GM19351 (cell line): ENCODE measurements around the gene FBLN2.

Source experiments
- ATAC-seq: cut with Tn5 transposase; IDR thresholded peaks from one replicate; pipeline ENCODE4 v1.9.1; 2021; ENCODE audit warnings: mild to moderate bottlenecking, moderate library complexity; ENCODE audit not compliant: unreplicated experiment

Gene FBLN2

GRCh38 chr3:13659221-13659969, 110.5 kb downstream of the FBLN2 start:
- no peak for ATAC-seq

DNA sequence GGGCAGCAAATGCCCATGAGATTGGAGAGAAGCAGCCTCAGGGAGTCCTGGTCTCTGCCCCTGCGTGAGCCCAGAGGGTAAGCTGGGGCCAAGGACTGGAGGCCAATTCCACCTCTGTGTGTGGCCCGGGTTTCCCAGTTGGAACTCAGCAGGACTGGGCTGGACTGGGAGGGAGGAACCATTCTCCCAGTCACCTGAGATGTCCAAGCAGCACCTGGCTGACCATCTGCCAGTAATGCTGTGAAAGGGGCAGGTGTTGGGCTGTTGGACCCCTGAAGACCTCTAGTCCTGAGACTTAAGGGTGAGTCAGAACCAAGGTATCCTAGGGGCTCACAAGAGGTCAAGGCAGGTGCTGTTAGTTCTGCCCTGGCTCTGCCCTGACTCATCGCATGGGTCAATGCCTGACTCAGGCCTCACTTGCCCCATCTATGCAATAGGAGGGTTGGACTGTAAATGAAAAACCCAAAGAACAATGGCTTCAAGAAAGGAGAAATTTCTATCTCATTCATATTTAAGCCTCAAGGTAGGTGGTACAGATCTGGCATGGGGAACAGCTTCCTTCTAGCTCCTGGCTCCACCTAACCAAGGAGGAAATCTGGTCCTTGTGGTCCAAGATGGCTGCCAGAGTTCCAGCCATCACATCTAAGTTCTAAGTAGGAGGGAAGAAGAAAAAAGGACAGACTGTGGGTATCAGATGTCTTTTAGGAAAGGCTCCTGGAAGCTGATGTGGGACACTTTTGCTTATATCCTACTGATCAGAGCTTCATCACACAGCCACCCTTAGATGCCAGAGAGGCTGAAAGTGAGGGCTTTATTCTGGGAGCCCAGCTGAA, 111.3 kb downstream of the FBLN2 start:
- ATAC-seq, result no peak

- ATAC-seq, result no peak
Measured at GRCh38 chr3:13661121-13661520, 112.2 kb downstream of the FBLN2 start.

- ATAC-seq, result no peak
Measured at GRCh38 chr3:13662238-13662847, 113.4 kb downstream of the FBLN2 start.

DNA sequence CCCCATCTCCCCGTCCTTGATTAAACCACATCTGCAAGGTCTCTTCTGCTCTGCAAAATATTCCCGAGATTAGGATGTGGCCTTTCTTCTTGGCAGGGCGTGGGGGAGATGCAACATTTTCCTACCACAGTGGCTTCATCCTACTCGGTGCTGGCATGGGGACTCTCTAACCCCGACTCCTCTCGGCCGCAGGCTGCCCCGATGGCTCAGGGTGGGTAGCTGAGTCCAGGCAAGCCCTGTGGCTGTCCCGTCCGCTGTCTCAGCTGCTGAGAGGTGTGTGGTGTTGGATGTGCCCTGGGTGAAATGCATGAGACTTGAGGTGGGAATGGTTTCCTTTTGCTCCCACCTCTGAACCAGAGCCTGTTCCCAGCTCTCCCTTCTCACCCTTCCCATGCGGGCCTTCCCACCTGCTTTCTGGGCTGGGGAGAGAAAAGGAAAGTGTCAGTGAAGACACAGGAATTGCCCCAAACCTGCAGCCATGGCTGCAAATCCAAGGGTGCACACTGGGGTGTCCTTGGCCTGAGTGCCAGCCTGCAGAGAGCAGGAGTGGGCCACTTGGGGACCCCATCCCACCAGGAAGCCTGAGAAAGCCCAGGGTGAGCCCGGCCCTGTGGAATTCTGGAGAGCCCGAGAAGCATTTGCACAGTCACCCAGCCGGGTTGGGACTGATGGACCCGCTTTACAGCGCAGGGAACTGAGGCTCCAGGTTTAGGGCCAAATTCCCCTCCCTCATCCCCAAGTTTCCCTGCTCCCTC, 115.0 kb downstream of the FBLN2 start:
- no peak for ATAC-seq

DNA sequence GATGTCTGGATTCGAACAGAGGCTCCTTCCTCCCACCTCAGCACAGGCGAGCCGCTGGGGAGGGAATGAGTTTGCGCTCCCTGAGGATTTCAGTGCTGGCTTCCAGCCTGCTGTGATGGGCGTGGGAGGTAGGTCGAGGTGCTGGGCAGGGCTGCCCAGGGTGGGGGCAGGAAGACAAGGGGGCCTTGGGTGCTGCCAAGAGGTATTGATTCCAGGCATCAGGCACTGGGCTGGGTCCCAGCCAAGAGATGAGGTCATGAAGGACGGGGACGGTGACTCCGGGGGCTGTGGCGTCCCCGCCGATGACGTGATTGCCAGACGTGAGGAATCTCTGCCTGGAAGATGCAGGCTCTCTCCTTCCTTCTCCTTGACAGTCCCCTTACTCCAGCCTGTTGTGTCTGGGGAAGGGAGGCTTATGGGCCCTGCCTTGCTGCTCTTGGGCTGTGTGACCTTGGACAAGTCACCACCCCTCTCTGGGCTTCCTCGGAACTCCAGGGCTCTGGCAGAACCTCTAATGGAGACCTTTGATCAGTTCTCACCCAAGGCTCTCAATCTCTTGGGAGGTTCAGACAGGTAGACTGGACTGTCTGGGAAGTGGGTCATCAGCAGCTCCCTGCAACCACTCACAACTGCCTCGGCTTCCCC, 116.8 kb downstream of the FBLN2 start:
- no peak for ATAC-seq

- no peak for ATAC-seq
Measured at GRCh38 chr3:13666227-13666619, 117.3 kb downstream of the FBLN2 start.

DNA sequence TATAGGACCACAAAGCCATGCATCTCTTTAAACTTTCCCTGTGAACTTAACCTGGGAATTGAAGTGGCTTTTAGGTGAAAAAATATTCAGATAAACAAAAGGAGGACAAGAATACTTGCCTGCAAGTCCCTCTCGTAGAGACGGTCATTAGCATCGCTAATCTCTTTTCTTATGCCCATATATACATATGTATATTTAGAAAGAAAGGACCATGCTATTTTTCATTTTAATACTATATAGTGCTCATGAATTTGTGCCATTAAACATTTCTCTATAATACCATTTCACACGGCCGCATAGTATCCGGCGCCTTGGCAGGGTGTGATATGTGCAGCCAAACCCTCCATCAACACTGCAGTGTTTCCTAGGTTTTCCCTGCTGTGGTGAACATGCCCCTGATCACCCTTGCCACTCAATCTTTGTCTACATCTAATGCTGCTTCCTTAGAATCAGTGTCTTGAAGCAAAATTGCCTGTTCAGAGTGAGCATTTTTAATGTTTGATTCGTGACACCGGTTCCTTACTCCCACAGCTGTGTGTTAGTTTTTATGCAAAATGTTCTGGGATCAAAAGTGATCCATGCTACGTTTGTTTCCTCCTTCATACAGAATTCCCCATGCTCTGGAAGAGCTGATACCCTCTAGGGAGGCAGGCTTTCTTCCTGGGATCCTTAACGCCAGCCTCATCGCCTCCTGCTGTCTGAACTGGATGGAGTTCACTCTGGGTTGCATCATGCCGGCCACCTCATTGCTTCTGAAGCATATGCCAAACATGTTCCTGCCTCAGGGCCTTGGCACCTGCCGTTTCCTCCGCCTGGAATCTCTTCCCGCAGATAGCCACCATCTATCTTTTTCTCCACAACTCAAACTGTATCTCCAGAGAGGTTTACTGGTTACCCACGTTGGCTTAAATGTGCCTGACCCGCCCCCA, 118.1 kb downstream of the FBLN2 start:
- no peak for ATAC-seq

DNA sequence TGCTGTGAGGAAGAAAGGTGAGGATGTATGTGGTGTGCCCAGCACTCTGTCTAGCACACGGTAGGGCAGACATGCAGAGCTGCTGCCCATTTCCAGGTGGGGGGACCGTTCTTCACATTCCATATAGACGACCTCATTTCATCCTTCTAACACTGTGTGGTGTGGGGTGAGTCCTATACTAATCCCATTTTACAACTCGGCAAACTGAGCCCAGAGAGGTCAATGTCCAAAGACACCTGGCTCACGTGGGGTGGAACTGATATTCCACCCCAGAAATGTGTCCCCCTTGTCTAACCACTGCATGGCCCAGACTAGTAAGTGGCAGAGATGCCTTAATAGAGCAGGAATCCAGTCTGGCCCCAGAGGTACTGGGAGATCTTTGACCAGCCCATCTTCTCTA, 119.2 kb downstream of the FBLN2 start:
- ATAC-seq, result no peak

DNA sequence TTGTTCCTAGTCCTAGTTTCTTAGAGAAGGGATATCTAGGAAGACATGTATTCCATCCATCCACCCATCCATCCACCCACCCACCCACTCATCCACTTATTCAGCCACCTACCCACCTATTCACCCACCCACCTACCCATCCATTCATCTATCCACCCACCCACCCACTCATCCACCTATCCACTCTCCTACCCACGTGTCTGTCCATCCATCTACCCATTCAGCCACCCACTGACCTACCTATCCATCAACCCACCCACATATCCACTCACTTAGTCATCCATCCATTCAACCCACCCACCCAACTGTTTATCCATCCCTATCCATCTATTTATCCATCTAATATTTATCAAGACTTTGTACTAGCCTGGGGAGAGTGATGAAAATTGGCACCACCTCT, 120.5 kb downstream of the FBLN2 start:
- no peak for ATAC-seq

- no peak for ATAC-seq
Measured at GRCh38 chr3:13670292-13670691, 121.4 kb downstream of the FBLN2 start.

DNA sequence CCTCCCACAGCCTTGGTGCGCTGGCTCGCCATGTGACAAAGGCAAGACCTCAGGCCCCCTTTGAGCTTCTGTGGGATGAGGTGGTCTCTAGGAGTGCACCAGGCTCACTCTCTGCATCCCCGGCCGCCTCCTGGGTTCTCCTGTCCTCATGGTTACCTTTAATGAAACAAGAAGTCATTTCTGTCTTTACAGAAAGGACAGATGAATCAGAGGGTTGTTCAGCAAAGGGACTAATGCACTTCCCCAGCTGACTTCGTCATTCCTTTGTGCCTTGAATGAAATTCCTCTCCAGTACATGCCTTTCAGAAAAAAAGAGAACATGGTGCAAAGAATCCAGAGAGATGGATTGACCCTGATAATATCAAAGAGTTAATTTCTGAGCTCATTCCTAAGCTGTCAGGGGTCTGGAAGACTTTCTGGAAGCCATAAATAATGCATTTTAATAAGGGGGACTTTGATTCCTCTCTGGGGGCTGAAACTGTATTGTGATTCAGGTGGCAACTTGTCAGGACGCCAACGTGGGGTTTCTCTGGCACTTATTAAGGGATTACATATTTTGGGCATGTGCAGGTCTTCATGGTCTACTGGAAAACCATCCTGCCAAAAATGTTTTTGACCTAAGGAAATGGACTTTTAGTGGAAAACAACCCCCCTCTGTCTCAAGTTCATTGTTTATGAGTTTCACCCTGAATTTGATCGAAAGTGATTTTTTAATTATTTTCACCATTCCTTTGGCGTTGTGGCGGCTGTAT, 122.7 kb downstream of the FBLN2 start:
- no peak for ATAC-seq

DNA sequence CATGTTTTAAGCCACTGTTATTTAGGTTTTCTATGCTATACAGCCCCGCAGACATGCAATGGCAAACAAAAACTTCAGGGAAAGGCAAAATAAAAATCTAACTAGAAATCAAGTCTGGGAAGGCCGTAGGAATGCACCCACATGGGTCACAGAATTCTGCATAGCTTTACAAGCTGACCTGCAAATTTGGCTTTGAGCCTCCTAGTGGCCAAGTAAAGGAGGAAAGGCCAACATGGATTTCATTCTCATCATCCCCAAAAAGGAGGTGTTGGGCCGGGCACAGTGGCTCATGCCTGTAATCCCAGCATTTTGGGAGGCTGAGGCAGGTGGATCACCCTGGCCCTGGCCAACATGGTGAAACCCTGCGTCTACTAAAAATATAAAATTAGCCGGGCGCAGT, 124.3 kb downstream of the FBLN2 start:
- no peak for ATAC-seq

DNA sequence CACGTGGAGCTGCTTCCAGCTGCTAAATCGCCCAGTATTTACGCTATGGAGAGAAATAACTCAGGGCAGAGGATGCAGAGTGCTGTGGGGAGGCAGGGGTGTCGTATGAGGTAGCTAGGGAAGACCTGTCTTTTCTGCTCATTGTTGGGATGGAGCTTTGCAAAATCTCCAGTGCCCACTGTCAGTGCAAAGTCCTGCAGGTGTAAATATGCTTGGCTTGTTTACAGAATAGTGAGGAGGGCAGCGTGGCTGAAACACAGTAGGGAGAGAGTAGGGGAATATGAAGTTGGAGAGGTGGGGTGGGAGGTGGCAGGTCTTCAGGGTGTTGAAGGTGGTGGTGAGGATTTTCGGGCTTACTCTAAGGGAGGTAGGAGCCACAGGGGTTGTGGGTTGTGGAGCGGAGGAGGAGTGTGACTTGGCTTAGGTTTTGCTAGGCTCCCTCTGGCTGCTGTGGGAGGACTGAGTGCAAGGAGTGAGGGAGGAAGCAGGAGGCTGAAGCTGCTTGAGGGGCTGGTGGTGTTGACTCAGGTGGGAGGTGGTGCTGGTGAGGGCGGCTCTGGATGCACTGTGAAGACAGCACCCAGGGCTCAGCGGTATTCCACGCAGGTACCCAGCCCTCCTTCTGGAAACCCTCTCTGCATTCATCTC, 125.7 kb downstream of the FBLN2 start:
- no peak for ATAC-seq

DNA sequence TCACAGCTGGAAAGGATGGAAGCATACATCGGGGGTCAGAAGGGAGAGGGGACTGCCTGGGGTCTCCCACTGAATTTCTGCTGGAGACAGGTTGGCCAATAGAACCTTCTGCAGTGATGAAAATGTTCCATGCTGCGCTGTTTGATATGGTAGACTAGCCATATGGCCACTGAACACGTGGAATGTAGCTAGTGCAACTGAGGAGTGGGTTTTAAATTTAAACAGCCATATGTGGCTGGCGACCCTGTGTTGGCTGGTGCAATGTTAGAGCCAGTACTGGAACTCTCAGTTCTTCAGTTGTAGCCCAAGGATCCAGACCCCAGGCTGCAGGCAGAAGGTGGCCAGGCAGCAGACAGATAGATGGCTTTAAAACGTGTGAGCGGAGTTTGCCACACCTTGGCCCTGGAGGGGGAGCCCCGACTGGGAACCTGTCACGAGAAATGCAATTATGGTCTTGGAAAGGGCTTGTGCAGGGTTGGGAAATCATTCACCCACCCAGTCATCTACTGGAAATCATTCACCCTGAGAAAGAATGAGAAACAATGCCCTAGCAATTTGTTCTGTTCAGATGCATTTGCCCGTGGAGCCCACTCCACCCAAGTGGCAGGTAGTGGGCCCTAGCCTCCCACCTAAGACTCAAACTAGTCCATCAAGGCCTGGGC, 127.6 kb downstream of the FBLN2 start:
- ATAC-seq, result no peak

DNA sequence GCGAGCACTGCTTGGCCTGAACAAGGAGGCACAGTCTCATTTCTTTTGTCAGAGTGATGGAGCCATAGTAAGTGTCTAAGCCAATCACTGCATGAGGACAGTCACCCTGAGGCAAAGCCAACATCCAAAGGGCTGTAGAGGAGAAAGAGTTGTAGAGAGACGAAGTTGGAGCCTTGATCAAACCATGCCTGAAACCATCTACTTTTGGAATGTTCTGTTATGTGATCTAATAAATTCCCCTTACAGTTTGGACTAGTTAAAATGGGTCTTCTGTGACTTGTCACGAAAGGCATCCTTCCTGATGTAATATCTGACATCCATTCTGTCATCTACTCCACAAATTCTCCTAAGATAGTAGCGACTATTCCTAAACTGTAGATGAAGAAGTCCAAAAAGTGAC, 128.3 kb downstream of the FBLN2 start:
- no peak for ATAC-seq

GRCh38 chr3:13681931-13682330, 133.0 kb downstream of the FBLN2 start:
- no peak for ATAC-seq
